ENCODE measurements around the gene THSD7A.
"Not testable (repeated sequence)": the region's sequence is repeated elsewhere in the genome, so short reads cannot be mapped to it uniquely, and the experiment has no call there.

The THSD7A gene

GRCh38 chr7:11464624-11465023 lies 367.4 kb downstream of the THSD7A start:
- no peak for DNase-seq (ENCODE audit: low read depth in 2 of 2)

- DNase-seq (ENCODE audit: low read depth in 2 of 2): no peak
These were observed 370.1 kb downstream of the THSD7A start for GRCh38 chr7:11461946-11462345.

GRCh38 chr7:11458736-11459483 lies 373.1 kb downstream of the THSD7A start:
- DNase-seq (ENCODE audit: low read depth in 2 of 2): peak; percentile 79 to 81

GRCh38 chr7:11457419-11457818 lies 374.6 kb downstream of the THSD7A start:
- DNase-seq (ENCODE audit: low read depth in 2 of 2): no peak

- no peak for DNase-seq (ENCODE audit: low read depth in 2 of 2)
These were observed 375.4 kb downstream of the THSD7A start for GRCh38 chr7:11456574-11456973.

- no peak for DNase-seq (ENCODE audit: low read depth in 2 of 2)
These were observed 379.5 kb downstream of the THSD7A start for GRCh38 chr7:11452476-11452875.

GRCh38 chr7:11450281-11450680 lies 381.7 kb downstream of the THSD7A start:
- no peak for DNase-seq (ENCODE audit: low read depth in 2 of 2)

- DNase-seq (ENCODE audit: low read depth in 2 of 2): no peak
These were observed 382.7 kb downstream of the THSD7A start for GRCh38 chr7:11449316-11449715.

GRCh38 chr7:11448323-11448722 lies 383.7 kb downstream of the THSD7A start:
- no peak for DNase-seq (ENCODE audit: low read depth in 2 of 2)

GRCh38 chr7:11447106-11447505 lies 384.9 kb downstream of the THSD7A start:
- no peak for DNase-seq (ENCODE audit: low read depth in 2 of 2)

- DNase-seq (ENCODE audit: low read depth in 2 of 2): not testable (repeated sequence)
These were observed 388.1 kb downstream of the THSD7A start for GRCh38 chr7:11443934-11444333.

GRCh38 chr7:11437994-11438393 lies 394.0 kb downstream of the THSD7A start:
- peak; percentile 30 to 33 for DNase-seq (ENCODE audit: low read depth in 2 of 2)

- no peak for DNase-seq (ENCODE audit: low read depth in 2 of 2)
These were observed 395.0 kb downstream of the THSD7A start for GRCh38 chr7:11436773-11437524.

GRCh38 chr7:11436316-11436715 lies 395.7 kb downstream of the THSD7A start:
- peak; percentile 7 to 10 for DNase-seq (ENCODE audit: low read depth in 2 of 2)

GRCh38 chr7:11434366-11434765 lies 397.6 kb downstream of the THSD7A start:
- DNase-seq (ENCODE audit: low read depth in 2 of 2): peak; percentile 44 to 49

- no peak for DNase-seq (ENCODE audit: low read depth in 2 of 2)
These were observed 401.2 kb downstream of the THSD7A start for GRCh38 chr7:11430841-11431240.

GRCh38 chr7:11430112-11430511 lies 401.9 kb downstream of the THSD7A start:
- DNase-seq (ENCODE audit: low read depth in 2 of 2): no peak

GRCh38 chr7:11428877-11429581 lies 403.0 kb downstream of the THSD7A start:
- no peak for DNase-seq (ENCODE audit: low read depth in 2 of 2)

GRCh38 chr7:11427686-11428273 lies 404.2 kb downstream of the THSD7A start:
- DNase-seq (ENCODE audit: low read depth in 2 of 2): peak; percentile 31 to 33

GRCh38 chr7:11424006-11424405 lies 408.0 kb downstream of the THSD7A start:
- DNase-seq (ENCODE audit: low read depth in 2 of 2): no peak

- DNase-seq (ENCODE audit: low read depth in 2 of 2): no peak
These were observed 411.9 kb downstream of the THSD7A start for GRCh38 chr7:11420049-11420448.
